Esophagus muscularis mucosa (tissue), 4 donors: ENCODE measurements around the gene CFAP68.

Experiments used
- CTCF ChIP-seq, 3 experiments: fragments of 200-600 bp in 2 of 3; fragments of 450-650 bp in 1 of 3; sonication (generic) in 2 of 3; IDR thresholded peaks; one replicate each; pipeline ENCODE4 v1.5.1; 2017 to 2019; ENCODE audit warnings: antibody characterized with exemption in 3 of 3, mild to moderate bottlenecking in 2 of 3, moderate library complexity in 1 of 3
- EP300 ChIP-seq: sonication (generic); formaldehyde crosslinking; IDR thresholded peaks from one replicate; pipeline ENCODE4 v1.6.1; 2017; ENCODE audit warnings: antibody characterized with exemption
- POLR2A ChIP-seq: fragments of 450-650 bp; IDR thresholded peaks from one replicate; pipeline ENCODE4 v1.6.1; 2017; ENCODE audit warnings: antibody characterized with exemption, moderate library complexity, mild to moderate bottlenecking, low read depth
- POLR2AphosphoS5 ChIP-seq, 2 donors: sonication (generic); formaldehyde crosslinking; IDR thresholded peaks; one replicate each; pipeline ENCODE4 v1.6.1; 2017; ENCODE audit warnings: antibody characterized with exemption in 2 of 2

- TF ChIP-seq POLR2AphosphoS5 (IDR thresholded peaks at IDR 0.05) (no peak), CTCF (IDR thresholded peaks at IDR 0.05) (no peak), POLR2A (no peak), EP300 (no peak)
Observed at GRCh38 chr11:111833524-111833923, 45.8 kb upstream of the CFAP68 start.
